LNCaP clone FGC (cell line): Measurements from ENCODE around the gene SLC25A13.
"Not testable (repeated sequence)": the region's sequence is repeated elsewhere in the genome, so short reads cannot be mapped to it uniquely, and the experiment has no call there.

ENCODE experiments used
- DNase-seq: peaks from one replicate; pipeline ENCODE4 v3.0.0-alpha.2; 2011; ENCODE audit warnings: low read depth
- H3K4me3 ChIP-seq: 2 replicates; pipeline ENCODE4 v1.5.1; 2011; ENCODE audit warnings: mild to moderate bottlenecking, low read depth, low read length, control low read depth
- TF ChIP-seq, protein P1 (sequence below): IDR thresholded peaks from 2 replicates; pipeline ENCODE4 v1.5.1; 2012; ENCODE audit warnings: mild to moderate bottlenecking; ENCODE audit not compliant: control insufficient read depth, insufficient read depth; ENCODE audit errors: extremely low read depth

Gene SLC25A13

GRCh38 chr7:96161897-96162296 lies 160.0 kb downstream of the SLC25A13 start:
- TF ChIP-seq, protein P1, sequence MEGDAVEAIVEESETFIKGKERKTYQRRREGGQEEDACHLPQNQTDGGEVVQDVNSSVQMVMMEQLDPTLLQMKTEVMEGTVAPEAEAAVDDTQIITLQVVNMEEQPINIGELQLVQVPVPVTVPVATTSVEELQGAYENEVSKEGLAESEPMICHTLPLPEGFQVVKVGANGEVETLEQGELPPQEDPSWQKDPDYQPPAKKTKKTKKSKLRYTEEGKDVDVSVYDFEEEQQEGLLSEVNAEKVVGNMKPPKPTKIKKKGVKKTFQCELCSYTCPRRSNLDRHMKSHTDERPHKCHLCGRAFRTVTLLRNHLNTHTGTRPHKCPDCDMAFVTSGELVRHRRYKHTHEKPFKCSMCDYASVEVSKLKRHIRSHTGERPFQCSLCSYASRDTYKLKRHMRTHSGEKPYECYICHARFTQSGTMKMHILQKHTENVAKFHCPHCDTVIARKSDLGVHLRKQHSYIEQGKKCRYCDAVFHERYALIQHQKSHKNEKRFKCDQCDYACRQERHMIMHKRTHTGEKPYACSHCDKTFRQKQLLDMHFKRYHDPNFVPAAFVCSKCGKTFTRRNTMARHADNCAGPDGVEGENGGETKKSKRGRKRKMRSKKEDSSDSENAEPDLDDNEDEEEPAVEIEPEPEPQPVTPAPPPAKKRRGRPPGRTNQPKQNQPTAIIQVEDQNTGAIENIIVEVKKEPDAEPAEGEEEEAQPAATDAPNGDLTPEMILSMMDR = no peak
- no peak for DNase-seq
- H3K4me3 ChIP-seq = no peak overlapping the region

GRCh38 chr7:96157856-96158255 lies 164.0 kb downstream of the SLC25A13 start:
- TF ChIP-seq, protein P1 = no peak
- DNase-seq = no peak

DNA sequence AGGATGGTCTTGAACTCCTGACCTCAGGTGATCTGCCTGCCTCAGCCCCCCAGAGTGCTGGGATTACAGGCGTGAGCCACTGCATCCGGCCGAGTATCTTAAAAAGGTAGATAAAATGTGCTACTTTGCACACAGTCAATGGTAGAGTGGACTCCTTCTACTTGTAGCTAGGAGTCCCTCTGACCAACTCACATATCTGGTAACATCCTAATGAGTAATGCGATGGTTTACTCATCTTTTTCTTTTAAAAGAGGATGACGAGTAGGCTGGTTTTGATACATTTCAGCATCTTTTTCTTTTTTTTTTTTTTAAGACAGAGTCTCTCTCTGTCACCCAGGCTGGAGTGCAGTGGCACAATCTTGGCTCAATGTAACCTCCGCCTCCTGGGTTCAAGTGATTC lies 167.4 kb downstream of the SLC25A13 start:
- not testable (repeated sequence) for DNase-seq, H3K4me3 ChIP-seq

More at GRCh38 chr7:96157856-96158255, 164.0 kb downstream of the SLC25A13 start:
- no peak overlapping the region for H3K4me3 ChIP-seq

GRCh38 chr7:96152706-96153105 lies 169.2 kb downstream of the SLC25A13 start:
- TF ChIP-seq, protein P1 = no peak
- no peak overlapping the region for H3K4me3 ChIP-seq
- DNase-seq = no peak

DNA sequence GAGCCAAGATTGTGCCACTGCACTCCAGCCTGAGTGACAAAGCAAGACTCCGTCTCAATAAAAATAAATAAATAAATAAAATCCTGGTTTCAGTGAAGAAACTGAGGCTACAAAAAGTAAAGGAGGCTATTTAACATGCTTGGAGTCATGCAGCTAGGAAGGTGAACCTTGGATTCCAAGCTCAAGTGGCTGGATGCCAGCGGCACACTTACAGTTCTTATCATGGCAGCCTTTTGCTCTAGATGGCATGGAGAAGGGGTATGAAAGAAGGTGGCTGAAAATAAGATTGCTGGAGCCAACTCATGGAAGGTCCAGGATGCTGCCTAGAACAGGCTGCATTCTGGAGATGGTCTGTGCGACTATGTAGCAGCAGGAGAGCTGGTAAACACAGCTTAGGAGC lies 170.0 kb downstream of the SLC25A13 start:
- DNase-seq = no peak
- no peak overlapping the region for H3K4me3 ChIP-seq
- TF ChIP-seq, protein P1 = no peak

DNA sequence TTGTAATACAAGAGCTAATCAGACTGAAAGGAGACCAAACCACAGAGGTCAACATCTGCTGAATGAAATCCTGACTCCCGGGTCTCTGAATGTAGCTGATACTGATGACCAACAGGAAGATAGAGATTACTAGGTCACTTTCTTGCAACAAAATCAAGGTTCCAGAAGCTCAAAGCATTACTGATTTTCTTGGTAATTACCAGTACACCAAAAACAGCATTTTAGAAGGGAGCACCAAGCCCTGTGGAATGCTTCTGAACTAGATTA lies 177.7 kb downstream of the SLC25A13 start:
- no peak overlapping the region for H3K4me3 ChIP-seq
- DNase-seq = no peak
- TF ChIP-seq, protein P1 = no peak

GRCh38 chr7:96143495-96144259 lies 178.2 kb downstream of the SLC25A13 start:
- DNase-seq = no peak
- TF ChIP-seq, protein P1 = no peak
- H3K4me3 ChIP-seq = no peak overlapping the region
